ENCODE data around the gene ARFGEF2. TPM values are rescaled to one million over a fixed set of nuclear protein-coding genes. Genes with fewer than 3 reads are reported as not detected.
"Not testable (repeated sequence)": the region's sequence is repeated elsewhere in the genome, so short reads cannot be mapped to it uniquely, and the experiment has no call there.

The ARFGEF2 gene
- total RNA-seq, 1 experiment from 2014 or later: 20.9 TPM

GRCh38 chr20:49078310-49078709, 156.8 kb downstream of the ARFGEF2 start (continued):
- TF ChIP-seq ATF6 (CRISPR knock-in tag; IDR thresholded peaks at IDR 0.05): no peak
- no peak for TF ChIP-seq CREM (CRISPR knock-in tag; IDR thresholded peaks at IDR 0.05)
- TF ChIP-seq, protein P1, sequence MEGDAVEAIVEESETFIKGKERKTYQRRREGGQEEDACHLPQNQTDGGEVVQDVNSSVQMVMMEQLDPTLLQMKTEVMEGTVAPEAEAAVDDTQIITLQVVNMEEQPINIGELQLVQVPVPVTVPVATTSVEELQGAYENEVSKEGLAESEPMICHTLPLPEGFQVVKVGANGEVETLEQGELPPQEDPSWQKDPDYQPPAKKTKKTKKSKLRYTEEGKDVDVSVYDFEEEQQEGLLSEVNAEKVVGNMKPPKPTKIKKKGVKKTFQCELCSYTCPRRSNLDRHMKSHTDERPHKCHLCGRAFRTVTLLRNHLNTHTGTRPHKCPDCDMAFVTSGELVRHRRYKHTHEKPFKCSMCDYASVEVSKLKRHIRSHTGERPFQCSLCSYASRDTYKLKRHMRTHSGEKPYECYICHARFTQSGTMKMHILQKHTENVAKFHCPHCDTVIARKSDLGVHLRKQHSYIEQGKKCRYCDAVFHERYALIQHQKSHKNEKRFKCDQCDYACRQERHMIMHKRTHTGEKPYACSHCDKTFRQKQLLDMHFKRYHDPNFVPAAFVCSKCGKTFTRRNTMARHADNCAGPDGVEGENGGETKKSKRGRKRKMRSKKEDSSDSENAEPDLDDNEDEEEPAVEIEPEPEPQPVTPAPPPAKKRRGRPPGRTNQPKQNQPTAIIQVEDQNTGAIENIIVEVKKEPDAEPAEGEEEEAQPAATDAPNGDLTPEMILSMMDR (IDR thresholded peaks at IDR 0.05): no peak

GRCh38 chr20:49082295-49082694, 160.8 kb downstream of the ARFGEF2 start:
- H3K36me3 Mint-ChIP-seq: peaks cover 78% of the 10 kb centered on the region
- CTCF ChIA-PET, H3K4me1 Mint-ChIP-seq: not testable (repeated sequence)

More at GRCh38 chr20:49082295-49082694, 160.8 kb downstream of the ARFGEF2 start:
- H3K4me3 Mint-ChIP-seq; H3K9me3 Mint-ChIP-seq; ATAC-seq; H3K27ac Mint-ChIP-seq; POLR2A ChIA-PET; H3K27me3 Mint-ChIP-seq (ENCODE audit: low read depth); DNase-seq (ENCODE audit: low spot score): not testable (repeated sequence)

Other genes starting within 250 kb of the ARFGEF2 start
- 14.2 to 17.3 TPM (median 15.5 TPM) in 3 replicates for gene PREX1, start 93.7 kb upstream of the ARFGEF2 start, total RNA-seq (2021)
- 192 to 211 TPM (median 204 TPM) in 3 replicates for gene CSE1L, start 124.6 kb downstream of the ARFGEF2 start, total RNA-seq (2021)

Data from WTC11 (cell line).